ENCODE data around the gene APBA1. TPM values are rescaled to one million over a fixed set of nuclear protein-coding genes. Genes with fewer than 3 reads are reported as not detected.

Gene APBA1
- total and polyA plus RNA-seq, 2 of the 8 experiments (the other 6 are each of a cell fraction or from before 2014, with no cell fraction given), result 0.36 to 0.60 TPM

GRCh38 chr9:69603656-69604055 lies 68.5 kb downstream of the APBA1 start:
- FAIRE-seq, result no peak

More at GRCh38 chr9:69603656-69604055, 68.5 kb downstream of the APBA1 start:
- POLR2A ChIA-PET (ENCODE audit: partially characterized antibody), result interaction anchor here (0.9 to 1.0 kb wide), 2 partner anchors 12 to 14 kb away, joined by 3 read pairs; no protein-coding TSS in a partner anchor
- CTCF ChIA-PET (ENCODE audit: partially characterized antibody), result interaction anchor here (1.3 kb wide), 1 partner anchor 15 kb away, joined by 3 read pairs; no protein-coding TSS in a partner anchor
- Histone ChIP-seq H2BK12ac (ENCODE audit: low read depth, low read length) (no peak overlapping the region), H2AK5ac (ENCODE audit: low read depth, low read length) (no peak overlapping the region), H3K36me3 (ENCODE audit: control insufficient read depth in 2 of 4, insufficient read depth in 4 of 4, low read length in 3 of 4) (no peaks in the 10 kb centered on the region), H3K9me3 (ENCODE audit: insufficient read depth in 2 of 2, low read depth in 1 of 2, low read length in 1 of 2) (no peaks in the 10 kb centered on the region), H4K5ac (ENCODE audit: insufficient read length, low read depth, low read length) (no peak overlapping the region), H3K56ac (replicated peaks; ENCODE audit: insufficient read length, low read depth, low read length) (no peak overlapping the region), H4K20me1 (replicated peaks in 1 of 2; ENCODE audit: control insufficient read depth in 1 of 2, insufficient read depth in 2 of 2, low read length in 2 of 2) (no peaks in the 10 kb centered on the region), H3K4me3 (ENCODE audit: extremely low read depth in 1 of 4, insufficient read depth in 2 of 4, low read depth in 3 of 4, low read length in 4 of 4) (no peak overlapping the region), H4K8ac (ENCODE audit: extremely low read depth, insufficient read depth, low read length) (no peak overlapping the region), H3K79me1 (ENCODE audit: low read depth, low read length) (no peaks in the 10 kb centered on the region), H4K91ac (replicated peaks; ENCODE audit: insufficient read length, low read length) (no peak overlapping the region), H3K18ac (ENCODE audit: extremely low read depth, low read length) (no peak overlapping the region), H3K27me3 (replicated peaks in 1 of 4; ENCODE audit: control insufficient read depth in 3 of 4, extremely low read depth in 1 of 4, insufficient read depth in 3 of 4, low read length in 3 of 4) (no peaks in the 10 kb centered on the region), H2BK5ac (ENCODE audit: low read depth, low read length) (no peak overlapping the region), H3K4me2 (ENCODE audit: insufficient read depth in 1 of 2, low read depth in 2 of 2, low read length in 2 of 2) (no peak overlapping the region), H2BK120ac (replicated peaks; ENCODE audit: low read depth, low read length) (no peak overlapping the region), H3K23me2 (ENCODE audit: low read depth, low read length) (no peaks in the 10 kb centered on the region), H3K4ac (replicated peaks; ENCODE audit: insufficient read length, low read depth, low read length) (no peak overlapping the region), H2BK20ac (ENCODE audit: low read length) (no peak overlapping the region), H3K79me2 (ENCODE audit: control insufficient read depth in 1 of 2, insufficient read depth in 2 of 2, low read length in 2 of 2) (no peaks in the 10 kb centered on the region), H3K14ac (ENCODE audit: insufficient read length) (no peak overlapping the region), H3K27ac (ENCODE audit: low read depth, low read length) (no peak overlapping the region), H3K23ac (ENCODE audit: insufficient read length) (no peak overlapping the region), H2AFZ (ENCODE audit: low read length) (no peak overlapping the region), H2BK15ac (ENCODE audit: low read length) (no peak overlapping the region), H3K9ac (replicated peaks in 1 of 4; ENCODE audit: extremely low read depth in 1 of 4, low read depth in 3 of 4, low read length in 3 of 4) (no peak overlapping the region), H3K4me1 (replicated peaks in 1 of 4; ENCODE audit: control insufficient read depth in 3 of 4, insufficient read depth in 4 of 4, low read length in 3 of 4) (no peaks in the 10 kb centered on the region)
- WGBS, 2 experiments (ENCODE audit: extremely low coverage in 1 of 2, insufficient coverage in 1 of 2, insufficient read length in 1 of 2, insufficient replicate concordance in 2 of 2, low coverage in 1 of 2, low lambda C conversion rate in 2 of 2, missing lambda C conversion rate in 1 of 2), result 95% methylated on average over 5 of the region's 5 CpGs; no CpG with 5 or more reads in 1 of the 2 experiments
- no peak for DNase-seq (ENCODE audit: low read depth in 1 of 2, low spot score in 2 of 2)
- no peak for TF ChIP-seq CBX5 (IDR thresholded peaks at IDR 0.05; ENCODE audit: low read depth, low read length)
- TF ChIP-seq RAD21 (IDR thresholded peaks at IDR 0.05 in 1 of 2, conservative IDR thresholded peaks at IDR 0.05 in 1 of 2; ENCODE audit: low read depth in 2 of 2, low read length in 2 of 2), result no peak

Measured in H1 (cell line).